Measurements from ENCODE around the gene ZNF410.
"Not testable (repeated sequence)": the region's sequence is repeated elsewhere in the genome, so short reads cannot be mapped to it uniquely, and the experiment has no call there.

ZNF410 gene

GRCh38 chr14:73886449-73887317 lies at the start of gene ZNF410:
ZNF410 (plus strand) TSS chr14:73886859; CDS start chr14:73892176, 5,317 bp downstream.
- Histone ChIP-seq H2AFZ (ENCODE audit: low read depth, low read length, severe bottlenecking) (peak within 1 kb of the TSS; percentile 67), H3K27ac (ENCODE audit: low read depth, low read length) (peak within 1 kb of the TSS; percentile 65), H3K79me2 (ENCODE audit: insufficient read depth, low read length) (peaks cover 62% of the 10 kb centered on the region), H3K4me2 (ENCODE audit: low read depth, low read length, poor library complexity, severe bottlenecking) (peak within 1 kb of the TSS; percentile 96), H3K4me3 (ENCODE audit: insufficient read depth, low read length, poor library complexity, severe bottlenecking) (peak within 1 kb of the TSS; percentile 75), H4K20me1 (ENCODE audit: low read depth, low read length) (peaks cover 6% of the 10 kb centered on the region; the same call in 1 of the 2 replicates), H3K9me2 (replicated peaks; ENCODE audit: insufficient read depth, low read length) (no peaks in the 10 kb centered on the region), H3K9ac (ENCODE audit: low read length) (peak within 1 kb of the TSS; percentile 92), H3F3A (ENCODE audit: insufficient read depth) (peaks cover 23% of the 10 kb centered on the region), H3K9me3 (ENCODE audit: insufficient read depth, low read length) (no peaks in the 10 kb centered on the region), H3K27me3 (ENCODE audit: low read length) (no peaks in the 10 kb centered on the region), H3K36me3 (ENCODE audit: low read length) (no peaks in the 10 kb centered on the region)
- no peak for TF ChIP-seq EZH2phosphoT487 (conservative IDR thresholded peaks at IDR 0.05; ENCODE audit: low read length)
- no peak for TF ChIP-seq CTCF (IDR thresholded peaks at IDR 0.05; ENCODE audit: insufficient read depth, low read length, poor library complexity, severe bottlenecking)

- not testable (repeated sequence) for H3K9me3 ChIP-seq (ENCODE audit: insufficient read depth, low read length); H3K9ac ChIP-seq (ENCODE audit: low read length); H3K27ac ChIP-seq (ENCODE audit: low read depth, low read length); H3K4me3 ChIP-seq (ENCODE audit: insufficient read depth, low read length, poor library complexity, severe bottlenecking); H3F3A ChIP-seq (ENCODE audit: insufficient read depth); H3K27me3 ChIP-seq (ENCODE audit: low read length); H4K20me1 ChIP-seq (ENCODE audit: low read depth, low read length); H3K9me2 ChIP-seq (replicated peaks; ENCODE audit: insufficient read depth, low read length); H3K4me2 ChIP-seq (ENCODE audit: low read depth, low read length, poor library complexity, severe bottlenecking); H3K36me3 ChIP-seq (ENCODE audit: low read length); H3K79me2 ChIP-seq (ENCODE audit: insufficient read depth, low read length); H2AFZ ChIP-seq (ENCODE audit: low read depth, low read length, severe bottlenecking)
Observed at GRCh38 chr14:73838293-73839034, 48.2 kb upstream of the ZNF410 start.

- Histone ChIP-seq H4K20me1 (ENCODE audit: low read depth, low read length) (no peaks in the 10 kb centered on the region), H3K27ac (ENCODE audit: low read depth, low read length) (no peak overlapping the region), H3K9ac (ENCODE audit: low read length) (no peak overlapping the region), H3K27me3 (ENCODE audit: low read length) (no peaks in the 10 kb centered on the region), H3K36me3 (ENCODE audit: low read length) (no peaks in the 10 kb centered on the region), H3K9me3 (ENCODE audit: insufficient read depth, low read length) (no peaks in the 10 kb centered on the region), H3K4me2 (ENCODE audit: low read depth, low read length, poor library complexity, severe bottlenecking) (no peak overlapping the region), H3K9me2 (replicated peaks; ENCODE audit: insufficient read depth, low read length) (no peaks in the 10 kb centered on the region), H3K4me3 (ENCODE audit: insufficient read depth, low read length, poor library complexity, severe bottlenecking) (no peak overlapping the region), H3F3A (ENCODE audit: insufficient read depth) (no peaks in the 10 kb centered on the region), H2AFZ (ENCODE audit: low read depth, low read length, severe bottlenecking) (no peak overlapping the region), H3K79me2 (ENCODE audit: insufficient read depth, low read length) (no peaks in the 10 kb centered on the region)
- TF ChIP-seq EZH2phosphoT487 (conservative IDR thresholded peaks at IDR 0.05; ENCODE audit: low read length), result no peak
- no peak for TF ChIP-seq CTCF (IDR thresholded peaks at IDR 0.05; ENCODE audit: insufficient read depth, low read length, poor library complexity, severe bottlenecking)
Observed at GRCh38 chr14:73842201-73842600, 44.5 kb upstream of the ZNF410 start.

All from SU-DHL-6 (cell line).